ENCODE data around the gene STXBP6. TPM values are rescaled to one million over a fixed set of nuclear protein-coding genes. Genes with fewer than 3 reads are reported as not detected.
A peak's percentile ranks its signal among the peaks of the same experiment; 100 is the strongest.

Gene STXBP6
- total RNA-seq, 1 experiment from 2014 or later: 32.2 TPM

DNA sequence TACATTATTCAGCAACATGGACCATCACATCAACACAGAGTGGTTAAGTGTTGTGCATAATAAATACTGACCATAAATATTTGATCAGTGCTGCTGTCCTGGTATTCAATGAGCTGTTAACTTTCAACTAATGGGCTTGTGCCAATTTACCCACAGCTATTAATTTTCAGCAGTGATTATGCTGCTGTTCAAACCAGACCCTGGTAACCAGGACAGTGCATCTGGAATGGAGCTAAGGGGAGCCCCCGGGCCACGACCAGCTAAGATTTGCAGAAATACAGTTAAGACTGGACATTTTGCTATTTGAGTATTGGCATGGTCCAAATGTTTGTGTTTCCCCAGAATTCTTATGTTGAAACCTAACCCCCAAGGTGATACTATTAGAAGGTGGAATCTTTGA, 235.6 kb downstream of the STXBP6 start:
- Histone ChIP-seq H3K27me3 (replicated peaks; ENCODE audit: control insufficient read depth, insufficient read depth, low read length) (no peaks in the 10 kb centered on the region), H3K4me1 (peaks cover 71% of the 10 kb centered on the region), H3K4me3 (ENCODE audit: low read depth, low read length) (no peak overlapping the region), H3K9me3 (no peaks in the 10 kb centered on the region), H3K36me3 (ENCODE audit: control insufficient read depth, insufficient read depth, low read length) (0 out of 2 replicates have a peak, but pooled peaks cover 2% of the 10 kb centered on the region)
- intact Hi-C loops (cut with micrococcal nuclease; ENCODE audit: unreplicated experiment): no loop called here
- ChIA-PET CTCF (interaction anchor here (0.9 kb wide), 1 partner anchor 8 kb away, joined by 3 read pairs; no protein-coding TSS in a partner anchor), POLR2A (no interaction called here)
- no TSS peak for BruUV-seq (replicated peaks)
- Mint-ChIP-seq H3K4me1 (ENCODE audit: low read depth, unreplicated experiment) (peaks cover 36% of the 10 kb centered on the region), H3K9me3 (ENCODE audit: unreplicated experiment) (no peaks in the 10 kb centered on the region), H3K4me3 (ENCODE audit: unreplicated experiment) (no peak overlapping the region), H3K36me3 (ENCODE audit: insufficient read depth, unreplicated experiment) (peaks cover 23% of the 10 kb centered on the region), H3K27me3 (ENCODE audit: insufficient read depth, unreplicated experiment) (no peaks in the 10 kb centered on the region), H3K27ac (ENCODE audit: unreplicated experiment) (no peak overlapping the region)
- DNase-seq: no peak
- TF ChIP-seq, protein P1, sequence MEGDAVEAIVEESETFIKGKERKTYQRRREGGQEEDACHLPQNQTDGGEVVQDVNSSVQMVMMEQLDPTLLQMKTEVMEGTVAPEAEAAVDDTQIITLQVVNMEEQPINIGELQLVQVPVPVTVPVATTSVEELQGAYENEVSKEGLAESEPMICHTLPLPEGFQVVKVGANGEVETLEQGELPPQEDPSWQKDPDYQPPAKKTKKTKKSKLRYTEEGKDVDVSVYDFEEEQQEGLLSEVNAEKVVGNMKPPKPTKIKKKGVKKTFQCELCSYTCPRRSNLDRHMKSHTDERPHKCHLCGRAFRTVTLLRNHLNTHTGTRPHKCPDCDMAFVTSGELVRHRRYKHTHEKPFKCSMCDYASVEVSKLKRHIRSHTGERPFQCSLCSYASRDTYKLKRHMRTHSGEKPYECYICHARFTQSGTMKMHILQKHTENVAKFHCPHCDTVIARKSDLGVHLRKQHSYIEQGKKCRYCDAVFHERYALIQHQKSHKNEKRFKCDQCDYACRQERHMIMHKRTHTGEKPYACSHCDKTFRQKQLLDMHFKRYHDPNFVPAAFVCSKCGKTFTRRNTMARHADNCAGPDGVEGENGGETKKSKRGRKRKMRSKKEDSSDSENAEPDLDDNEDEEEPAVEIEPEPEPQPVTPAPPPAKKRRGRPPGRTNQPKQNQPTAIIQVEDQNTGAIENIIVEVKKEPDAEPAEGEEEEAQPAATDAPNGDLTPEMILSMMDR (IDR thresholded peaks at IDR 0.05; ENCODE audit: insufficient read depth in 1 of 2, low read depth in 1 of 2, low read length in 1 of 2, severe bottlenecking in 1 of 2, unreplicated experiment in 1 of 2): no peak

DNA sequence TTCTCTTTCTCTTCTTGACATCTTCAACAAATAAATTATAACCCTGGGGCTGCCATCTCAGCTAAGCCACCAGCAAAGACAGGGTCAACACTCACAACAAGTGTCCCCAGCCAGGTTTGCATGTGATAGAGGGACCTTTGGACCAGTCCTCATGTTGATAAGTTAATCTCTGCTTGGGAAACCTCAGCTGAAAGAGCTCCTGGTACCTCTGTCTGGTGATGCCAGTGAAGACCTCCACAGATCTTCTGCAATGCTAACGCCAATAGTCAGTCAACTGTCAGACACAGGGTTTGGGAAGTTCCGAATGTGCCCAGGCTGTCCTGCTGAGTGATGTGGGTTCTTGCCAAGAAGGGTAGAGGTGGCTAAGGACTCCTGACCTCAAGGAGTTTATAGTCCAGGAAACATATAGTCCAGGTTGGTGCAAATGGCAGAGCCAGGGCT, 236.1 kb downstream of the STXBP6 start:
- TF ChIP-seq, protein P1 (IDR thresholded peaks at IDR 0.05; ENCODE audit: insufficient read depth in 1 of 2, low read depth in 1 of 2, low read length in 1 of 2, severe bottlenecking in 1 of 2, unreplicated experiment in 1 of 2): no peak
- ChIA-PET CTCF (interaction anchor here (0.9 kb wide), 1 partner anchor 8 kb away, joined by 3 read pairs; no protein-coding TSS in a partner anchor), POLR2A (no interaction called here)
- Histone ChIP-seq H3K27me3 (replicated peaks; ENCODE audit: control insufficient read depth, insufficient read depth, low read length) (no peaks in the 10 kb centered on the region), H3K36me3 (ENCODE audit: control insufficient read depth, insufficient read depth, low read length) (0 out of 2 replicates have a peak, but pooled peaks cover 2% of the 10 kb centered on the region), H3K4me1 (peaks cover 71% of the 10 kb centered on the region), H3K4me3 (ENCODE audit: low read depth, low read length) (no peak overlapping the region), H3K9me3 (no peaks in the 10 kb centered on the region)
- no peaks in the 10 kb centered on the region for H3K9me3 Mint-ChIP-seq (ENCODE audit: unreplicated experiment)
- no peaks in the 10 kb centered on the region for H3K27me3 Mint-ChIP-seq (ENCODE audit: insufficient read depth, unreplicated experiment)
- H3K4me1 Mint-ChIP-seq (ENCODE audit: low read depth, unreplicated experiment): peaks cover 36% of the 10 kb centered on the region
- intact Hi-C loops (cut with micrococcal nuclease; ENCODE audit: unreplicated experiment): no loop called here
- no TSS peak for BruUV-seq (replicated peaks)
- H3K4me3 Mint-ChIP-seq (ENCODE audit: unreplicated experiment): no peak overlapping the region
- no peak for DNase-seq
- peaks cover 23% of the 10 kb centered on the region for H3K36me3 Mint-ChIP-seq (ENCODE audit: insufficient read depth, unreplicated experiment)
- H3K27ac Mint-ChIP-seq (ENCODE audit: unreplicated experiment): peak overlapping the region; percentile 24

DNA sequence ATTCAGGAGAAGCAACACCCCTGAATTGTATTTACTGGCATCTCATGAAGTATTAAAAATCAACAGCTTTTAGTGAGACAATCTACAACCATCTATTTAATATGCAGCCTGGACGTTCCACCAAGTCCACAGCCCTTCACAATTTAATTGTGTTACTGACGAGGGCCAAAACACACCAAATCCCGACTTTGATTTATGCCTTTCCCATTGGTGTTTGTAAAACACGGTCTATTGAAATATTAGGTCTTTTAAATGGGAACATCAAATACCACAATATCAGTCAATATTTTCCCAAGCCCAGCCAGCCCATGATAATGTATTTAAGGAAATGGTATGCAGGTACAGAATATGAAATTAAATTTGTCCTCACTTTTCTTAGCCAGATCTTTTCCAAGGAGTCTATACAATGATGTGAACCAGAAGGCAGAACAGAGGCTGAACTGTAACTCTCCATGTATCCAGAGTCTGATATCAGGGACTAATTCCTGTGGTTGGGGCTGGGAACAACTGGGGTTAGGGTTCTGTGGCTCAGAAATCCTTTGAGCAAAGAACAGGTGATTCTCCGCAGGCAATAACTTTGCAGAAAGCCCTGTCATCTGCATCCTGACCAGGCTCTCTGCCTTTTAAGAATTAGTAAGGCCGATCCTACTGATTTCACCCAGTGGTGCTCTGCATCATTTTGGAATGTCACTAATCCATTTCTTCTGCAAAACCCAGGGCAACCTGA, 236.7 kb downstream of the STXBP6 start:
- Histone ChIP-seq H3K9me3 (no peaks in the 10 kb centered on the region), H3K4me1 (peaks cover 66% of the 10 kb centered on the region), H3K4me3 (ENCODE audit: low read depth, low read length) (no peak overlapping the region), H3K27me3 (replicated peaks; ENCODE audit: control insufficient read depth, insufficient read depth, low read length) (no peaks in the 10 kb centered on the region), H3K36me3 (ENCODE audit: control insufficient read depth, insufficient read depth, low read length) (0 out of 2 replicates have a peak, but pooled peaks cover 2% of the 10 kb centered on the region)
- POLR2A ChIA-PET: no interaction called here
- Mint-ChIP-seq H3K27ac (ENCODE audit: unreplicated experiment) (peak overlapping the region; percentile 24), H3K4me1 (ENCODE audit: low read depth, unreplicated experiment) (peaks cover 31% of the 10 kb centered on the region), H3K27me3 (ENCODE audit: insufficient read depth, unreplicated experiment) (no peaks in the 10 kb centered on the region), H3K4me3 (ENCODE audit: unreplicated experiment) (no peak overlapping the region), H3K36me3 (ENCODE audit: insufficient read depth, unreplicated experiment) (peaks cover 23% of the 10 kb centered on the region), H3K9me3 (ENCODE audit: unreplicated experiment) (no peaks in the 10 kb centered on the region)
- CTCF ChIA-PET: interaction anchor here (0.9 kb wide), 1 partner anchor 7 kb away, joined by 3 read pairs; no protein-coding TSS in a partner anchor
- TF ChIP-seq, protein P1 (IDR thresholded peaks at IDR 0.05; ENCODE audit: insufficient read depth in 1 of 2, low read depth in 1 of 2, low read length in 1 of 2, severe bottlenecking in 1 of 2, unreplicated experiment in 1 of 2): no peak
- intact Hi-C loops (cut with micrococcal nuclease; ENCODE audit: unreplicated experiment): no loop called here
- DNase-seq: no peak
- BruUV-seq (replicated peaks): no TSS peak

Data from Caco-2 (cell line).